Forelimb muscle (tissue), 1 donor: ENCODE measurements around the gene GRK1. TPM values are rescaled to one million over a fixed set of nuclear protein-coding genes. Genes with fewer than 3 reads are reported as not detected.

ENCODE experiments used
- DNase-seq: peaks from one replicate; pipeline ENCODE4 v3.0.0-alpha.2; 2013; ENCODE audit warnings: low read depth
- polyA plus RNA-seq: library from polyadenylated mRNA; unstranded; fragments of 120-200 nt; gene quantifications from one replicate; pipeline ENCODE4 v1.2.1, GENCODE V29; 2013; ENCODE audit not compliant: insufficient read length

GRK1 gene
- polyA plus RNA-seq, 1 donor = 0.28 TPM

DNA sequence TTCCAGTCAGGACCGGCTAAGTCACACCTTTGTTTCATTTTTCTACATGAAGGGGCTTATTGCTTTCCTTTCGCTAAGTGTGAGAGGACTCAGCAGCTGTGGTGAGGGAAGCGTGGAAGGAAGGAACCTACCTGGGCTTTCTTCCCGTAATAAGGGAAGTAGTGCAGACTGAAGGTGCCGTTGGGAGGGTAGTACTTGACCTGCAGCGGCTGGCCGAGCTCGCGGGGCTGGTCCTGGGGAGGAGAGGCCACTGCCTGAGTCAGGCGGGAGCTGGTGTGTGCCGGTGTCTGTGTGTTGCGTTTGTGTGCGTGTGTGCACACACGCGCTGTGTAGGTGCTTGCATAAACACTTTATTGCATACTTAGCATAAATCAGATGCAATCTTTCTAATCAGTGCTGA lies 16.7 kb upstream of the GRK1 start:
- DNase-seq = no peak

- DNase-seq = no peak
These were observed 16.3 kb upstream of the GRK1 start for GRCh38 chr13:113650731-113651148.

GRCh38 chr13:113651511-113652403 lies 15.3 kb upstream of the GRK1 start:
- DNase-seq = no peak

DNA sequence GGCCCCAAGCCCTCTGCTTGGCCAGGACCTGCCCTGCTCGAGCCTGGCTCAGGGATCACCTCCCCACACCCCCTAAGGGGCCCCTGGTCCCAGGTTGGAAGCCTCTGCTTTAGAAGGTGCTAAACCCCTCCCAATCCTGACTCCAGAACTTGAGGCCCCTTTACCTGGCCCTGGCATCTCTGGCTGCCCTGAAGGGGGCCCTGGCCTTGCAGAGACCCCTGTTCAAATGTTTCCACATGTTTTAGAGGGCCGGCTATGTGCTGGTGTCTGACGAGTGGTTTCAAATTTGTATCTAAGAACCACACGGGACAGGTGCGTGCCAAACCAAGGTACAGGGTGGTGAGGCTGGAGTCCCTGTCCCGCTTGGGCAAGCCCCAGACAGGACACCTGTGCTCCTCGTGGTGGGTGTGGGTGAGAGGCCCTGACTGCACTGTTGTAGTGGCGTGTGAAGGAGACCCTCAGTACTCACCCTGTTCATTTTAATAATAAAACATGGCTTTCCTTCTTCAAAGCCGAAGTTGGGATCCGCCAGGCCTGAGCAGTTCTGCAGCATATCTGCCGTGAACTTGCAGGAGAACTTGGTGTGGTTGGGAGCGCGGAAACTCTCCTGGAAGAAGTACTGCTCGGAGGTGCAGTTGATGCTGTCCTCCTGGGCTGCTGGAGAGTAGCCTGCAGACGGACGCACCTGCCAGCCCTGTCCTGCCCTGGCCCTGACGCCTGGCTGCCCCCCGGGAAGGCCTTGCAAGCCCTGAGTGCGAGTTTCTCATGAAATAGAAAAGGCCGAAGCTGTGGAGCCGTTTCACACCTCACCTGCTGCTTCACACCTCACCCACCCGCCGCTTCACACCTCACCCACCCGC lies 14.4 kb upstream of the GRK1 start:
- no peak for DNase-seq

DNA sequence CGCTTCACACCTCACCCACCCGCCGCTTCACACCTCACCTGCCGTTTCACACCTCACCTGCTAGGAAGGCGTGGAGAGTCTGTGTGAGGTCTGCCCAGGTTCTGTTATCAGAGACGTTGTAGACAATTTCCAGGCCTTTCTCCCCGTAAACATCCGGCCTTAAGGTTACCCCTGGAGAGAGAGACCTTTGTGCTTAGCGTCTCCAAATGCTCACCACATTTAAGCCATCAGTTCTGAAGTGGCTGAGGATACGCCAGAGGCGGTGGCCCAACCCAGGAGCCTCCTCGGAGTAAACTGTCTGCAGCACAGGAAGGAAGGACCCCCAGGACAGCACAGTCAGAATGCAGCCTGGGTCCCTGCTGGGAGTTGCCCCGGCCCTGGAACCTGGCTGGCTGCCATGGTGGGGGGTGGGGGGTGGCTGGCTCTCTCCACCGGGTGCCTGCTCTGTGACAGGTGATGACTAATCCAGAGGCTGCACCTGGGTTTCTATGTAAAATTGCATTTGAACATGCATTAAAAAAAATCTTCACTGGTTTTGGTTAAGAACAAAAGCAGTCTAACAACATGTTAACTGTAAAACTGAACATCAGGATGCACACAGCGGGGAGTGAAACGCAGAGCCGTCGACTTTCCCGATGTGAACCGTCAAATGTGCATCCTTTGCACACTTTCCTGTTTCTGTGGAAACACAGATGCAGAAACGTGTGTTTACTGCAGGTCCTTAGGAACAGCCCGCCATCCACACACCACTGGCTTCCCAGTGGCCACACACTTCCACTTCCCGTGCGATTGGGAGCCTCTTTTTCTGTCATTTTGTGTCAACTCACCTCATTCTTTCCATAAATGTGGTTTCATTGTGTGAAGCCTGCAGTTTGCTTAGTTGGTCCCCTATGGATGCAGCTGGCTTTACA lies 13.5 kb upstream of the GRK1 start:
- no peak for DNase-seq

DNA sequence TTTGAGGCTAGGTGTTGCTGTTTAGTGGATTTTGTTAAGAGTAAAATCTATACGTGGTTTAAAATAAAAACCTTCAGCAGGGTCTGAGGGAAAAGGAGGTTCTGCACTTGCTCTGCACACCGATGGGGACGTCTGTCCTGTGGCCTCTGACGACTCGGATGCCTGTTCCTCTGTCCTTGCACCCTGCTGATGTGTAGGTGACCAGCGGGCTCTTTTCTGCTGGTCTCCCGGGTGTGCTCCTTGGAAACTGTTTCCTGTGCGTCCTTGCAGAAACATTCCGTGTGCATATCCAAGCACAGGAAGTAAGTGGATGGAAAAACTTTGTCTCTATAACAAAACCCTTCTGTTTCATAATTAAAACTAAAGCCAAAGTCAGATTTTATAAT lies 12.9 kb upstream of the GRK1 start:
- no peak for DNase-seq

- DNase-seq = no peak
These were observed 12.3 kb upstream of the GRK1 start for GRCh38 chr13:113654591-113655345.

GRCh38 chr13:113655346-113656002 lies 11.5 kb upstream of the GRK1 start:
- DNase-seq = no peak

GRCh38 chr13:113656003-113656588 lies 10.9 kb upstream of the GRK1 start:
- DNase-seq = no peak

- DNase-seq = no peak
These were observed 10.0 kb upstream of the GRK1 start for GRCh38 chr13:113656831-113657671.

DNA sequence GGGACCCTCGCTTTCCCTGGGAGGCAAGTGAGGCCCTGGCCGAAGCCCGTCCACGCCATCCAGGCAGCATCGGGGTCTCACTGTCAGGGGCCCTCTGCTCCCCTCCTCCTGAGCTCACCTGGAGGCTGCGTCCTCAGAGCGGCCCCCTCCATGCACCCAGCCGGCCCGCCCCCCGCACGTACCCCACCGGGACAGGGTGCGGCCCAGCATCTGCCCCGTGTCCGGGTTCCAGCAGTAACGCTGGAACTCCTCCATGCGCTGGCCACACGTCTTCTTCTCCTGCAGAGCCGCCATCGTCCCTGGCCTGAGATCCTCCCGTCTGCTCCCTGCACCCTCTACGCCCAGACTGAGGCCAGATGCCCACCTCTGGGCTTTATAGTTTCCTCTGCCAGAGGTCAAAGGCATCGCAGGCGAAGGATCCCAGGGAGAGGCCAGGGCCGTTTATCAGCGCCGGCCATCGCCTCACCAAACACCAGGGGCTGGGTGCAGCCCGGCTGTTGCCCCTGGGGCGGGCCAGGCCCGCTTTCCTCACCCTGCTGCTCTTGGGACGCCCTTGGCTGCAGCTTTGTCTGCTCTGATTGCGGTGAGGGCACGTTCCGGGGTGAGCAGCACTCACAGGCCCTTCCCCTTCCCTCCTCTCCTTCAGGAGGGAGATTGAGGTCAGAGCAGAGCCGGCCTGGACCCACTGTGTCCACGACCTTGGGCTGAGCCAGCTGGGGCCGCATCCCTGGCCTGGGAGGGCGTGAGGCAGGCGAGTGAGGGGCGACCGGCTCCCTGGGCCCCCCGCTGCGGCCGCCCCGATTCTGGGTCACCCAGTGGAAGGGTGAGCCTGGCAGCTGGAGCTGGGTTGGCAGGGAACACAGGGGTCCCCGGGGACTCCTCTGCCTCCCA lies 8.9 kb upstream of the GRK1 start, which contains the start of gene ATP4B:
ATP4B (minus strand) TSS at position 348 of the 891 bp plus-strand sequence; CDS start at position 294, 54 bp downstream.
- DNase-seq = no peak

DNA sequence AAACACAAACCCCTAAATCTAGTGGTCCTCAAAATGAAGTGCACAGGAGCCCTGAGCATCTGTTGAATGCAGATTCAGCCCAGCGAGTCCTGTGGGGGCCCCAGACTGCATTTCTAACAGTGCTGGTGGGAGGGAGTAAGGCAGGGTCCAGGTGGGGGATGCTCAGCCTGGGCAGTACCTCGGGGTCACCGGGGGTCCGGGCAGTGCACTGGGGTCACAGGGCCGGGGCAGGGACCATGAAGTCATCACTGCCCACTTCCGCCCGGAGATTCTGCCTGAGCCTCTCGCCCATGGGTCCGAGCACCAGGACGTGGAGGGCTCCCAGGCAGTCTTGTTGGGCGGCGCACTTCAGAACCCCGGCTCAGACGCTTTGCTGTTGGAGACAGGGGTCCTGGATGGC lies 8.2 kb upstream of the GRK1 start:
- no peak for DNase-seq

- no peak for DNase-seq
These were observed 7.7 kb upstream of the GRK1 start for GRCh38 chr13:113659337-113659736.

DNA sequence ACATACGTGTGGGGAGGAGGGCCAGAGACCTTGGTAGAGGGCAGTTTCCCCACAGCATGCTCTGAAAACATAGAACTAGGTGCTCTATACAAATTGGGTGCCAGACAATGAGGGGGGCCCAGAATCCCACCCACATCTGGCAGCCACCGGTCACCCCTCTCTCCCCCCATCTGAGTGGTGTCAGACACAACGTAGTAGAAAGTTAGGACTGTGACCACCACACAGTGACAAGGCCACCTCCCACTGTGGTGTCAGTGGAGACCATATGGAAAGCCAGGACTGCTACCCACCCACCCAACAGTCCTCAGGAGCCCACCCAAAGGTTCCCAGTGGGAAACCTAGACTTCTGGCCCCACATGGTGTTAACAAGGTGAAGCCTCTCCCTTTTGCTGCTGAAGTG lies 7.0 kb upstream of the GRK1 start:
- no peak for DNase-seq

GRCh38 chr13:113661509-113661908 lies 5.5 kb upstream of the GRK1 start:
- no peak for DNase-seq

- no peak for DNase-seq
These were observed 3.1 kb upstream of the GRK1 start for GRCh38 chr13:113663934-113664333.

- no peak for DNase-seq
These were observed 2.0 kb upstream of the GRK1 start for GRCh38 chr13:113664751-113665596.
